SK-N-SH (cell line): ENCODE results near the gene EEFSEC.

ENCODE experiments used
- CTCF ChIP-seq: fragments of 200-600 bp; sonication (generic); IDR thresholded peaks from 2 replicates; pipeline ENCODE4 v1.6.1; 2017; ENCODE audit warnings: antibody characterized with exemption, mild to moderate bottlenecking, moderate library complexity
- ELF1 ChIP-seq: IDR thresholded peaks from 2 replicates; pipeline ENCODE4 v1.4.0; 2012
- EP300 ChIP-seq, 2 experiments: IDR thresholded peaks; 2 replicates each; pipeline versions ENCODE4 v1.4.0 to v1.6.1; 2012; ENCODE audit warnings: borderline replicate concordance in 1 of 2, low read depth in 1 of 2, low read length in 1 of 2
- FOSL2 ChIP-seq: IDR thresholded peaks from 2 replicates; pipeline ENCODE4 v1.4.0; 2012; ENCODE audit warnings: low read depth, mild to moderate bottlenecking, moderate library complexity, borderline replicate concordance
- FOXJ3 ChIP-seq: sonication (generic); formaldehyde crosslinking; IDR thresholded peaks from 2 replicates; pipeline ENCODE4 v1.5.1; 2020; ENCODE audit warnings: mild to moderate bottlenecking, missing genetic modification reagents
- FOXM1 ChIP-seq: IDR thresholded peaks from 2 replicates; pipeline ENCODE4 v1.4.0; 2012; ENCODE audit warnings: low read depth, mild to moderate bottlenecking
- POLR2AphosphoS5 ChIP-seq: IDR thresholded peaks from 2 replicates; pipeline ENCODE4 v1.6.1; 2012; ENCODE audit warnings: low read depth, low read length
- RAD21 ChIP-seq: IDR thresholded peaks from 2 replicates; pipeline ENCODE4 v1.6.1; 2012; ENCODE audit warnings: mild to moderate bottlenecking, low read length
- RCOR1 ChIP-seq: fragments of 150-350 bp; IDR thresholded peaks from 2 replicates; pipeline ENCODE4 v1.6.1; 2017; ENCODE audit warnings: antibody characterized with exemption, low read length
- SMC3 ChIP-seq: IDR thresholded peaks from 2 replicates; pipeline ENCODE4 v1.6.1; 2012; ENCODE audit warnings: low read depth, low read length, improper control_type of control experiment
- TCF12 ChIP-seq: IDR thresholded peaks from 2 replicates; pipeline ENCODE4 v1.4.0; 2012
- USF2 ChIP-seq: fragments of 150-350 bp; IDR thresholded peaks from 2 replicates; pipeline ENCODE4 v1.6.1; 2017; ENCODE audit warnings: antibody characterized with exemption, low read length, low read depth, borderline replicate concordance
- ZBTB33 ChIP-seq: IDR thresholded peaks from 2 replicates; pipeline ENCODE4 v1.4.0; 2012; ENCODE audit warnings: low read depth, borderline replicate concordance
- TF ChIP-seq, protein P1 (sequence below): IDR thresholded peaks from 2 replicates; pipeline ENCODE4 v1.6.1; 2012; ENCODE audit warnings: mild to moderate bottlenecking, low read depth, low read length, moderate library complexity

- TF ChIP-seq CTCF (no peak), SMC3 (no peak), POLR2AphosphoS5 (no peak), ELF1 (no peak), EP300 (IDR thresholded peaks at IDR 0.05; ENCODE audit: borderline replicate concordance in 1 of 2, low read depth in 1 of 2, low read length in 1 of 2) (no peak), ZBTB33 (no peak), TCF12 (no peak), FOXM1 (no peak), RAD21 (no peak), USF2 (no peak), RCOR1 (no peak), FOXJ3 (CRISPR knock-in tag) (no peak), FOSL2 (no peak)
- TF ChIP-seq, protein P1, sequence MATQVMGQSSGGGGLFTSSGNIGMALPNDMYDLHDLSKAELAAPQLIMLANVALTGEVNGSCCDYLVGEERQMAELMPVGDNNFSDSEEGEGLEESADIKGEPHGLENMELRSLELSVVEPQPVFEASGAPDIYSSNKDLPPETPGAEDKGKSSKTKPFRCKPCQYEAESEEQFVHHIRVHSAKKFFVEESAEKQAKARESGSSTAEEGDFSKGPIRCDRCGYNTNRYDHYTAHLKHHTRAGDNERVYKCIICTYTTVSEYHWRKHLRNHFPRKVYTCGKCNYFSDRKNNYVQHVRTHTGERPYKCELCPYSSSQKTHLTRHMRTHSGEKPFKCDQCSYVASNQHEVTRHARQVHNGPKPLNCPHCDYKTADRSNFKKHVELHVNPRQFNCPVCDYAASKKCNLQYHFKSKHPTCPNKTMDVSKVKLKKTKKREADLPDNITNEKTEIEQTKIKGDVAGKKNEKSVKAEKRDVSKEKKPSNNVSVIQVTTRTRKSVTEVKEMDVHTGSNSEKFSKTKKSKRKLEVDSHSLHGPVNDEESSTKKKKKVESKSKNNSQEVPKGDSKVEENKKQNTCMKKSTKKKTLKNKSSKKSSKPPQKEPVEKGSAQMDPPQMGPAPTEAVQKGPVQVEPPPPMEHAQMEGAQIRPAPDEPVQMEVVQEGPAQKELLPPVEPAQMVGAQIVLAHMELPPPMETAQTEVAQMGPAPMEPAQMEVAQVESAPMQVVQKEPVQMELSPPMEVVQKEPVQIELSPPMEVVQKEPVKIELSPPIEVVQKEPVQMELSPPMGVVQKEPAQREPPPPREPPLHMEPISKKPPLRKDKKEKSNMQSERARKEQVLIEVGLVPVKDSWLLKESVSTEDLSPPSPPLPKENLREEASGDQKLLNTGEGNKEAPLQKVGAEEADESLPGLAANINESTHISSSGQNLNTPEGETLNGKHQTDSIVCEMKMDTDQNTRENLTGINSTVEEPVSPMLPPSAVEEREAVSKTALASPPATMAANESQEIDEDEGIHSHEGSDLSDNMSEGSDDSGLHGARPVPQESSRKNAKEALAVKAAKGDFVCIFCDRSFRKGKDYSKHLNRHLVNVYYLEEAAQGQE, result no peak
Observed at GRCh38 chr3:128218548-128219257, 65.4 kb downstream of the EEFSEC start.
